Liver (tissue), 9 donors: Measurements from ENCODE around the gene FARP1. TPM values are rescaled to one million over a fixed set of nuclear protein-coding genes. Genes with fewer than 3 reads are reported as not detected.

ENCODE experiments used
- DNase-seq: peaks from one replicate; pipeline ENCODE4 v3.0.0-alpha.2; 2017; ENCODE audit warnings: low spot score
- H3K27ac ChIP-seq, 2 donors: one replicate each; pipeline ENCODE4 v1.7.0; 2013; ENCODE audit warnings: inconsistent platforms in 2 of 2, low read length in 2 of 2, control low read depth in 1 of 2, low read depth in 1 of 2, mild to moderate bottlenecking in 1 of 2
- H3K27me3 ChIP-seq, 4 donors: one replicate each; pipeline versions ENCODE4 v1.6.1 to v1.7.0; 2013; ENCODE audit warnings: low read length in 3 of 4, inconsistent platforms in 1 of 4, mild to moderate bottlenecking in 1 of 4, moderate library complexity in 1 of 4; ENCODE audit not compliant: control insufficient read depth in 4 of 4, insufficient read depth in 4 of 4
- H3K36me3 ChIP-seq, 4 donors: one replicate each; pipeline versions ENCODE4 v1.6.1 to v1.7.0; 2013; ENCODE audit warnings: low read length in 3 of 4, mild to moderate bottlenecking in 3 of 4, low read depth in 1 of 4, moderate library complexity in 1 of 4; ENCODE audit not compliant: control insufficient read depth in 4 of 4, insufficient read depth in 3 of 4
- H3K4me1 ChIP-seq, 4 donors: one replicate each; pipeline versions ENCODE4 v1.6.1 to v1.7.0; 2013; ENCODE audit warnings: low read length in 3 of 4, mild to moderate bottlenecking in 3 of 4, moderate library complexity in 1 of 4; ENCODE audit not compliant: control insufficient read depth in 4 of 4, insufficient read depth in 4 of 4
- H3K4me3 ChIP-seq, 3 donors: one replicate each; pipeline versions ENCODE4 v1.6.1 to v1.7.0; 2013; ENCODE audit warnings: low read length in 3 of 3, control low read depth in 1 of 3, low read depth in 1 of 3, mild to moderate bottlenecking in 1 of 3
- H3K9ac ChIP-seq, 2 donors: one replicate each; pipeline ENCODE4 v1.7.0; 2013; ENCODE audit warnings: low read length in 2 of 2, mild to moderate bottlenecking in 2 of 2, moderate library complexity in 2 of 2, control low read depth in 1 of 2, low read depth in 1 of 2
- H3K9me3 ChIP-seq, 4 donors: one replicate each; pipeline versions ENCODE4 v1.6.1 to v1.7.0; 2013; ENCODE audit warnings: low read length in 3 of 4; ENCODE audit not compliant: control insufficient read depth in 4 of 4
- EGR1 ChIP-seq, 2 donors: IDR thresholded peaks; 2 replicates each; pipeline ENCODE4 v1.6.1; 2016 to 2018; ENCODE audit warnings: antibody characterized with exemption in 2 of 2, low read depth in 2 of 2
- GABPA ChIP-seq, 2 donors: IDR thresholded peaks in 1 of 2; conservative IDR thresholded peaks in 1 of 2; 2 replicates each; pipeline ENCODE4 v1.6.1; 2016; ENCODE audit warnings: antibody characterized with exemption in 2 of 2, mild to moderate bottlenecking in 1 of 2, moderate library complexity in 1 of 2
- HNF4A ChIP-seq, 2 donors: conservative IDR thresholded peaks; 2 replicates each; pipeline ENCODE4 v1.6.1; 2016; ENCODE audit warnings: antibody characterized with exemption in 2 of 2, mild to moderate bottlenecking in 2 of 2
- JUND ChIP-seq, 2 donors: IDR thresholded peaks; 2 replicates each; pipeline ENCODE4 v1.6.1; 2016; ENCODE audit warnings: antibody characterized with exemption in 2 of 2
- MAX ChIP-seq: IDR thresholded peaks from 2 replicates; pipeline ENCODE4 v1.6.1; 2016; ENCODE audit warnings: antibody characterized with exemption
- NR2F2 ChIP-seq: IDR thresholded peaks from 2 replicates; pipeline ENCODE4 v1.6.1; 2016; ENCODE audit warnings: antibody characterized with exemption
- RAD21 ChIP-seq, 2 donors: IDR thresholded peaks; 2 replicates each; pipeline ENCODE4 v1.6.1; 2016; ENCODE audit warnings: antibody characterized with exemption in 2 of 2, mild to moderate bottlenecking in 2 of 2
- RXRA ChIP-seq, 2 donors: IDR thresholded peaks; 2 replicates each; pipeline ENCODE4 v1.6.1; 2017 to 2018; ENCODE audit warnings: antibody characterized with exemption in 2 of 2, mild to moderate bottlenecking in 1 of 2
- WGBS: extraction: QIAGEN DNeasy Blood & Tissue Kit; methylation state at CpG from one replicate; pipeline ENCODE4 v1.1.7; 2013; 5-methylcytosine and 5-hydroxymethylcytosine counted together
- polyA plus RNA-seq, 2 donors: library from polyadenylated mRNA; stranded (reverse) in 1 of 2; unstranded in 1 of 2; fragments of 200-250 nt in 1 of 2; fragments of >200 nt in 1 of 2; fragmentation: Nextera tagmentation in 1 of 2; extraction: Ambion mirVana in 1 of 2; gene quantifications; one replicate each; pipeline versions ENCODE4 v1.2.1 to v1.2.3, GENCODE V29; 2013 to 2015
- total RNA-seq, 2 donors: library from RNA; depleted of rRNA; stranded (reverse); fragments of >200 nt; gene quantifications; one replicate each; pipeline ENCODE4 v1.2.3, GENCODE V29; 2014
- TF ChIP-seq, protein P1 (sequence below): IDR thresholded peaks from 2 replicates; pipeline ENCODE4 v1.6.1; 2016; ENCODE audit warnings: antibody characterized with exemption, mild to moderate bottlenecking
- TF ChIP-seq, protein P2 (sequence below): fragments of 150-350 bp; IDR thresholded peaks from 2 replicates; pipeline ENCODE4 v1.5.1; 2017; ENCODE audit warnings: improper control_type of control experiment, low read depth, low read length; ENCODE audit not compliant: missing input control
- donor health status: healthy.
- donor health status: healthy.
- donor health status: healthy.
- donor health status: healthy.
- donor health status: healthy.

The FARP1 gene
- total and polyA plus RNA-seq, 4 donors = 28.4 to 62.6 (median 39.8) TPM

- H3K9me3 ChIP-seq = no peaks in the 10 kb centered on the region
- no peak overlapping the region for H3K9ac ChIP-seq
- peaks cover 13 to 73% (median 22%) of the 10 kb centered on the region in 4 donors for H3K36me3 ChIP-seq
- 95% methylated on average over 27 of the region's 27 CpGs for WGBS
- no peak for DNase-seq
- TF ChIP-seq EGR1 (IDR thresholded peaks at IDR 0.05; ENCODE audit: low read depth in 2 of 2) (no peak), NR2F2 (no peak), RXRA (IDR thresholded peaks at IDR 0.05) (no peak), JUND (IDR thresholded peaks at IDR 0.05) (no peak), GABPA (IDR thresholded peaks at IDR 0.05 in 1 of 2, conservative IDR thresholded peaks at IDR 0.05 in 1 of 2) (no peak)
- TF ChIP-seq, protein P1, sequence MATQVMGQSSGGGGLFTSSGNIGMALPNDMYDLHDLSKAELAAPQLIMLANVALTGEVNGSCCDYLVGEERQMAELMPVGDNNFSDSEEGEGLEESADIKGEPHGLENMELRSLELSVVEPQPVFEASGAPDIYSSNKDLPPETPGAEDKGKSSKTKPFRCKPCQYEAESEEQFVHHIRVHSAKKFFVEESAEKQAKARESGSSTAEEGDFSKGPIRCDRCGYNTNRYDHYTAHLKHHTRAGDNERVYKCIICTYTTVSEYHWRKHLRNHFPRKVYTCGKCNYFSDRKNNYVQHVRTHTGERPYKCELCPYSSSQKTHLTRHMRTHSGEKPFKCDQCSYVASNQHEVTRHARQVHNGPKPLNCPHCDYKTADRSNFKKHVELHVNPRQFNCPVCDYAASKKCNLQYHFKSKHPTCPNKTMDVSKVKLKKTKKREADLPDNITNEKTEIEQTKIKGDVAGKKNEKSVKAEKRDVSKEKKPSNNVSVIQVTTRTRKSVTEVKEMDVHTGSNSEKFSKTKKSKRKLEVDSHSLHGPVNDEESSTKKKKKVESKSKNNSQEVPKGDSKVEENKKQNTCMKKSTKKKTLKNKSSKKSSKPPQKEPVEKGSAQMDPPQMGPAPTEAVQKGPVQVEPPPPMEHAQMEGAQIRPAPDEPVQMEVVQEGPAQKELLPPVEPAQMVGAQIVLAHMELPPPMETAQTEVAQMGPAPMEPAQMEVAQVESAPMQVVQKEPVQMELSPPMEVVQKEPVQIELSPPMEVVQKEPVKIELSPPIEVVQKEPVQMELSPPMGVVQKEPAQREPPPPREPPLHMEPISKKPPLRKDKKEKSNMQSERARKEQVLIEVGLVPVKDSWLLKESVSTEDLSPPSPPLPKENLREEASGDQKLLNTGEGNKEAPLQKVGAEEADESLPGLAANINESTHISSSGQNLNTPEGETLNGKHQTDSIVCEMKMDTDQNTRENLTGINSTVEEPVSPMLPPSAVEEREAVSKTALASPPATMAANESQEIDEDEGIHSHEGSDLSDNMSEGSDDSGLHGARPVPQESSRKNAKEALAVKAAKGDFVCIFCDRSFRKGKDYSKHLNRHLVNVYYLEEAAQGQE = no peak
- H3K4me1 ChIP-seq = no peaks in the 10 kb centered on the region
- H3K4me3 ChIP-seq = no peak overlapping the region
- no peak overlapping the region for H3K27ac ChIP-seq
- no peaks in the 10 kb centered on the region for H3K27me3 ChIP-seq
Observed at GRCh38 chr13:98438246-98439125, 295.6 kb downstream of the FARP1 start.

- WGBS = 93% methylated on average over 32 of the region's 32 CpGs
- Histone ChIP-seq H3K27ac (no peak overlapping the region), H3K27me3 (no peaks in the 10 kb centered on the region), H3K4me1 (no peaks in the 10 kb centered on the region), H3K4me3 (no peak overlapping the region), H3K9me3 (no peaks in the 10 kb centered on the region), H3K9ac (no peak overlapping the region), H3K36me3 (peaks cover 13 to 67% (median 22%) of the 10 kb centered on the region in 4 donors)
- DNase-seq = no peak
- no peak for TF ChIP-seq GABPA (IDR thresholded peaks at IDR 0.05 in 1 of 2, conservative IDR thresholded peaks at IDR 0.05 in 1 of 2)
- TF ChIP-seq, protein P2, sequence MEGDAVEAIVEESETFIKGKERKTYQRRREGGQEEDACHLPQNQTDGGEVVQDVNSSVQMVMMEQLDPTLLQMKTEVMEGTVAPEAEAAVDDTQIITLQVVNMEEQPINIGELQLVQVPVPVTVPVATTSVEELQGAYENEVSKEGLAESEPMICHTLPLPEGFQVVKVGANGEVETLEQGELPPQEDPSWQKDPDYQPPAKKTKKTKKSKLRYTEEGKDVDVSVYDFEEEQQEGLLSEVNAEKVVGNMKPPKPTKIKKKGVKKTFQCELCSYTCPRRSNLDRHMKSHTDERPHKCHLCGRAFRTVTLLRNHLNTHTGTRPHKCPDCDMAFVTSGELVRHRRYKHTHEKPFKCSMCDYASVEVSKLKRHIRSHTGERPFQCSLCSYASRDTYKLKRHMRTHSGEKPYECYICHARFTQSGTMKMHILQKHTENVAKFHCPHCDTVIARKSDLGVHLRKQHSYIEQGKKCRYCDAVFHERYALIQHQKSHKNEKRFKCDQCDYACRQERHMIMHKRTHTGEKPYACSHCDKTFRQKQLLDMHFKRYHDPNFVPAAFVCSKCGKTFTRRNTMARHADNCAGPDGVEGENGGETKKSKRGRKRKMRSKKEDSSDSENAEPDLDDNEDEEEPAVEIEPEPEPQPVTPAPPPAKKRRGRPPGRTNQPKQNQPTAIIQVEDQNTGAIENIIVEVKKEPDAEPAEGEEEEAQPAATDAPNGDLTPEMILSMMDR = no peak
- no peak for TF ChIP-seq JUND (IDR thresholded peaks at IDR 0.05)
- TF ChIP-seq RAD21 (IDR thresholded peaks at IDR 0.05) = no peak
- TF ChIP-seq MAX = no peak
- no peak for TF ChIP-seq HNF4A (conservative IDR thresholded peaks at IDR 0.05)
- no peak for TF ChIP-seq NR2F2
- TF ChIP-seq, protein P1 = no peak
Observed at GRCh38 chr13:98439126-98439828, 296.4 kb downstream of the FARP1 start.
